NCI-H2107 (cell line): ENCODE measurements around the gene ANKRD44.
"Not testable (repeated sequence)": the region's sequence is repeated elsewhere in the genome, so short reads cannot be mapped to it uniquely, and the experiment has no call there.

Experiments
- DNase-seq: peaks from one replicate; lab custom pipeline; 2025; lab: John Stamatoyannopoulos, UW

Gene ANKRD44

DNA sequence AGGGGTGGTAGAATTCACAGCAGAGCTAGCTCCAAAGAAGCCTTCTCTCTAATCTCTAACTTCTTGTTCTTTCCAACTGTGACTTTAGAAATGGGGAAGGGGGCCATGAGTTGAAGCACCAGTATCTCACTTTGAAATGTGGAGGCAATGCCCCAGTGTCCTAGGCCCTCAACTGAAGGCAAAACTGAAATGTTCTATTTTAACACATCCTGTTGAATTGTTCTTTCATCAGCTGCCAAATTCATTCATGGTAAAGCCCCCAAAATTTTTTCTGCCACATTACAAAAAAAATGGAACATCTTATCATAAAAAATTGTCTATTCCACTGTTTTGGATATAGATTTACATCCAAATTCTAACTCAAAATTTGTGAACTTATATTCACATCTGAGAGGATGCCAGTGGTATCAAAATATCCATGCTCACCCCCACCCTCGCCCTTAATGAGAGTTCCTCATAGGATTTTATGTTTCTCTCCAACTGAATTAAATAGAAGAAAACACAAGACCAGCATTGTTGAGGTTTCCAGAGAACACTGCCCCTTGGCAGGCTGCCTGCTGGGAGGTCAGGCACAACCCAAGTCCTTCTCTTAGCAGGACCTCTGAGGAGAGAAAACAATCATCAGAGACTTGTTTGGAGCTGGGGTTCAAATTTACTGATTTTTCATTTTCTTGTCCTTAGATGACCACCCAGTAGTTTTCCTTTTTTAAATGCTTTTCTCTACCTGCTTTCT lies 236.7 kb downstream of the ANKRD44 start:
- DNase-seq: no peak

DNA sequence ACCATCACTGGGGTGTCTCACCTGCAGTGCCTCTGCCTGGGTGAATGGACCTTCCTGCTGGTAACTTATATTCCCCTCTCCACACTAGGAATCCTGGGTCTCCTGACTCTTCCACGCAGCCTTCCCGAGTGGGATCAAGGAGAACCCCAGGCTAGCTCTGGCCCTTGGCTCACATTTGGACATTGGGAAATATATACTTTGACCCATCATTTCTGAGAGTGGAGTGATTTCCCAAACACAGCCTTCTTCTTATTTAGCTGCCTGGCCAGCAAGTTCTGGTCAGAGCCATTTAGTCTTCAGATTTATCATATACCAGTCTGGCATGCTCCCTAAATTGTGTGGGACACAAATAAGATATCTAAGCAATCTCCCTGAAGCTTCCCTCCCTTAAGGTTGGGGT lies 237.3 kb downstream of the ANKRD44 start:
- no peak for DNase-seq

DNA sequence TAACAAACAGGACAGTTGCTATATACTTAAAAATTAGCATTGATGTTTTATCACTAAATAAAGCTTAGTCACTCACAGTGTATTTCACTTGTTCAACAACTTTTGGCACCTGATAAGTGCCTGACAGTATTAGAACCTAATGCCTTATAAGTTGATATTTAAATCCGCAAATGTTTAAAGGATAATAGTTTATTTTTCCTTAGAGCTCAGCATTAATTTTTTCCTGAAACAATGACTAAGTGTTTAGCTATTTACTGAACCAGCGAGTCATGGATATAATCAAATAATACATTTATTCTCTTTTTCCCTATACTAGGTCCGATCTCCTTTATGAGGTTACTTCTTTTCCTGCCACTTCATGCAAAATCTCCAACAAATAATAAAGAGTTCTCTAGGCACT lies 238.0 kb downstream of the ANKRD44 start:
- DNase-seq: no peak

DNA sequence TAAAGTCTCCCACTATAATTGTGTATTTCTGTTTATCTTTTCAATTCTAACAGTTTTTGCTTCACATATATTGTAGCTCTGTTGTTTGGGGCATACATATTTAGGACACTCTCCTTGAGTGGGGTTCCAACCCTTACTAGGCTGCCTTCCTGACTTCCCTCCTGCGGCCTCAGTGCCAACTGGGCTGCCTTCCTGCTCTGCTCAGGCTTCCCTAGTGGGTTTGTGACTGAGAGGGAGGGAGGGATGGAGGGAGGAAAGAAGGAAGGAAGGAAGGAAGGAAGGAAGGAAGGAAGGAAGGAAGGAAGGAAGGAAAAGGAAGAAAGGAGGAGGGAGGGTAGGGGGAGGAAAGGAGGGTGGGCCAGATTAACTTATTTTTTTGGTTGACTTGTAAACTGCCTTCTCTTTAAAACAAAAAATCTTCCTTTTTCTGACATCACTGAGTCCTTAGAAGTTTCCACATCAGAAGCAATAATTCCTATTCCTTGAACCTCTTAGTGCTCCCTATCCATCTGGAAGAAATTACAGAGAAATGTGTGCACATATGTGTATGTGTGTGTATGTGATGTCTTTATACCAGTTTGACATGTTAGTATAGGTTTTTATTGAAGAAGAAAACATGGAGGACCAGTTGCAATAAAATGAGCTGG lies 238.7 kb downstream of the ANKRD44 start:
- DNase-seq: no peak

DNA sequence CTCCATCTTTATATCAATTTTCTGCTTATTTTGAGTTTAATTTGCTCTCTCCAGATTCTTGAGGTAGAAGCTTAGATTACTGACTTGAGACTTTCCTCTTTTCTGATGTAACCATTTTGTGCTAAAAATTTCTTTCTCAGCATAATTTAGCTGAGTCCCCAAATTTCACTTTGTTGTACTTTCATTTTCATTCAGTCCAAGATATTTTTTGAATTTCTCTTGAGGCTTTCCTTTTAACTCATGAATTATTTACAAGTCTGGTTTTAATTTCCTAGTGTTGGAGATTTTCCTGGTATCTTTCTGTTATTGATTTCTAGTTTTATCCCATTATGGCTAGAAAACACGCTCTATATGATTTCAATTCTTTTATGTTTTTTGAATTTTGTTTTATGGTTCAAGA lies 239.4 kb downstream of the ANKRD44 start:
- no peak for DNase-seq

DNA sequence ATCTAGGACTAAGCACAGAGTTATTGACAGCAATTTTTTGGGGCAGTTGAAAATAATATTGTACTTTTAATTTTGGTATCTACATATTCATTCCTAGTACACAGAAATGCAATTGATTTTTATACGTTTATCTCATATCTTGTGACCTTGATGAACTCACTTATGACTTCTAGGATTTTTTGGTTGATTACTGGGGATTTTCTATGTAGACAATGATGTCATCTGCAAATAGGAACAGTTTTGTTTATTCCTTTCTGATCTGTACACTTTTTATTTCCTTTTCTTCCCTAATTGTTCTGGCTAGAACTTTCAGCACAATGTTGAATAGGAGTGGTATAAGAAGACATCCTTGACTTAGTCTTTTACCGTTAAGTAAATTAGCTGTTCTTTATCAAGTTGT lies 240.6 kb downstream of the ANKRD44 start:
- DNase-seq: no peak

DNA sequence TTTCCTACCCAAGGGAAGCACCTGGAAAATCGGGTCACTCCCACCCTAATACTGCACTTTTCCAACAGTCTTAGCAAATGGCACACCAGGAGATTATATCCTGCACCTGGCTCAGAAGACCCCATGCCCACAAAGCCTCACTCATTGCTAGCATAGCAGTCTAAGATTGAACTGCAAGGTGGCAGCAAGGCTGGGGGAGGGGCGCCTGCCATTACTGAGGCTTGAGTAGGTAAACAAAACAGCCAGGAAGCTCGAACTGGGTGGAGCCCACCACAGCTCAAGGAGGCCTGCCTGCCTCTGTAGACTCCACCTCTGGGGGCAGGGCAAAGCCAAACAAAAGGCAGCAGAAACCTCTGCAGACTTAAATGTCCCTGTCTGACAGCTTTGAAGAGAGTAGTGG lies 248.0 kb downstream of the ANKRD44 start:
- DNase-seq: not testable (repeated sequence)

DNA sequence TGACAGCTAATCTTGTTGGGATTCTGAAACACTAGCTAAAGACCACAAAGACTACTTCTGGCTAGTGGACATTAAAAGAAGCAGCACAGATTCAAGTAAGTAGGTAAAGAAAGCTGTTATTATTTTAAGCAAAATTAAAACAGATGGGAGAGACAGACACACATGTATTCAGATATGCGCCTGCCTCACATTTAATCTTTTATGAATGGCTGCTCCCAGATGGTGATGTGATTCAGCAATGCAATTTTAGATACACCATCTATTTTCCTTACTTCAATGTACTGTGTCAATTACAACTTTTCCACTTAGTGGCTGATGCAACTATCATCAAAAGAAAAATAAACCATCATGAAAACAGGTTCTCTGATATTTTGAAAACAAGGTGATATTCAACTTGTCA lies 251.1 kb downstream of the ANKRD44 start:
- DNase-seq: no peak

DNA sequence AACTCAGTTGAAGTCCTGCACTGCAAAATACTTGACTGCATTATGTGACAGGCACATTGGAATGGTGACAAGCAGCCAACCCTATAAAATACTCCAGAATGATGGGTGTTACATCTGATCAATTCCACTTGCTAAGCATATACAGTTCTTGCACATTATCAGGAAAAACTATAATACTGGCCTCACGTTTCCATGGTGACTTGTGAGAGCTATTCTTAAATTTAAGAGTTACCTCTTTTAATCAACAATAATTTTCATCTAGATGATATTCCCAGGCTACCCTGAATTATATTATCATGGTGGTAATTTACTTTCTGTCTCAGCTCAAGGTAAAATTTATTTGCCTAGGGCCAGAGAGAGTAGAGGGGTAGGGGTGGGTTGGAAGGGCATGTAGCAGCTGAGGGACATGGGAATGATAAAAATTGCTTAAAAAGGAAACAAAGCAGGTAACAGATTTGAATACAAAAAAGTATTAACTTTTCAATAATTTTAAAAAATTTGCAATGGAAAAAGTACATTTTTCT lies 251.7 kb downstream of the ANKRD44 start:
- DNase-seq: no peak

DNA sequence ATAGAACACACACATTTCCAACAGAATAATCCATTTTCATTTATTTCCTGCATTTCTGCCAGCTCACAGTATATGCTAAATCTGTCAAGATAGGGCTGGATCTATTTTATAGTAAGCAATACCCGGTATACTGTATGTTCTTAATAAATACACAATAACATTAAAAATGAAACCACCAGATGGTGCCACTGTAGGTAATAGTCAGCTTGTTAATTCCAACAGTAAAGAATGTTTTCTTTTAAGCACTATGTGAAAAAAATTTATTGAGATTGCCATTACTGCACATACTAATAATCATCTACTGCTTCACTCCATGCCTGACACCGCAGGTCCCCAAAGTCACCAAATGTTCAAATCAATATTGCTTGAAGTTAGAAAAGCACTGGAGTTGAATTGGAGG lies 252.6 kb downstream of the ANKRD44 start:
- no peak for DNase-seq

DNA sequence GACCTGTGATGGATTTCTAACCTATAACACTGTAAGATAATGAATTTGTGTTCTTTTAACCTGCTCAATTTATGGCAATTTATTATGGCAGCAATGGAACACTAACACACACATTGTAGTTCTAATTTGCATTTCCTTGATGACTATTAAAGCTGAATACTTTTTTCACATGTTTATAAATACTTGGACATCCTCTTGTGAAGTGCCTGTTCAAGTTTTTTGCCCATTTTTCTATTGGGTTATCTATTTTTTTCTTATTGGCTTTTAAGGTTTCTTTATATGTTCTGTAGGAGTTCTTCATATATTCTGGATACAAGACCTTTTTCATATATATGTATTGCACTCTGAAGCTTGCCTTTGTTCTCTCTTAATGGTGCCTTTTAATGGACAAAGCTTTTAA lies 255.5 kb downstream of the ANKRD44 start:
- DNase-seq: no peak

DNA sequence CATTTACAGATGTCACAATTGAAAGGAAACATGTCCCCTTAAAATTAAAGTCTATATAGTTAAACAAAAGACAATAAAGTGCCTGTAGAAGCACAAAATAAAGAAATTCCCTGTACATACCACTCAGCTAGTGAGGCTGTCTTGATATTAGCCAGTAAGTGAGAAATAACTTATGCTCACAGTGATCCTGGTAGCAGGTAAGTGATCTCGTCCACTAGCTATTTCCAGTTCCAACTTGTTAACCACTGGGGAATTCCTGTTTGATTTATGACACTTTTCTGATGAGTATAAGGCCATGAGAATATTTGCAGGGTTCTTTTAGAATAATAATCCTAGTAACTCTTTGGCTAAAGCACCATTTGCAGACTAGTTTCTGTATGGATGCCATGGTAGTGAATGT lies 256.1 kb downstream of the ANKRD44 start:
- DNase-seq: no peak

DNA sequence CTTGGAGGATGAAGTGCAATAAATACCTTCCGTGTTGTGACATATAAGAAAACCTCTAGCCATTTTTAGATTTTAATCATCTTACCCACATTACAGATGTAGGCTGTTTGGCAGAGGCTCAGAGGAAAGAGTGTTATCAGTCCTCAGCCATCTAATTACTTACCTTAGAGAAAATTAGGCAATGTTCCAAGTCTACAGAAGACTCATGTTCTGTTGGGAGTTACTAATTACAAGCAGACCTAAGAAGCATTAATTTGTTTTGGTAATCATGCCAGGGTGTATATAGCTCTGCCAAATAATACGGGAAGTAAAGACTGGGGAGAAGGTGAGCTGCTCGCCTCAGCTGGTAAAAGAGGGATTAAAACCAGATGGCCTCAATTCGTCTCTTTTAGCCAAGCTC lies 258.2 kb downstream of the ANKRD44 start:
- no peak for DNase-seq

DNA sequence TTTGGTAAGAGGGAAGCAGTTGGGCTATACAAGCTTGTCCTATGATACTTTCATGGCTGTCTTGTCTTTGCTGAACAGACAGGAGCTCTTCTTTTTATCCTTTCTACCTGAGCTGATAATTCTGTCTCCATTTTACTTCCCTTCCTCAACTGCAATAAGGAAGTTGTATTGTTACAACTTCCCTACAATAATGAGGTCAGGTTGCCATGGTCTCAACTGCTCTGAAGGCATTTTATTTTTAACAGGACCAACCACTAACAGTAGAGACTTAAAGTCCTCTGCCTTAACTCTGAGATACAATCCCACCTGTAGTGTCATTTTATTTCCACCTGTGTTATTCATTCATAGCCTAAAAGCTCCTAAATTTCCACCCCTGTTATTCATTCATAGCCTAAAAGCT lies 265.5 kb downstream of the ANKRD44 start:
- DNase-seq: no peak

DNA sequence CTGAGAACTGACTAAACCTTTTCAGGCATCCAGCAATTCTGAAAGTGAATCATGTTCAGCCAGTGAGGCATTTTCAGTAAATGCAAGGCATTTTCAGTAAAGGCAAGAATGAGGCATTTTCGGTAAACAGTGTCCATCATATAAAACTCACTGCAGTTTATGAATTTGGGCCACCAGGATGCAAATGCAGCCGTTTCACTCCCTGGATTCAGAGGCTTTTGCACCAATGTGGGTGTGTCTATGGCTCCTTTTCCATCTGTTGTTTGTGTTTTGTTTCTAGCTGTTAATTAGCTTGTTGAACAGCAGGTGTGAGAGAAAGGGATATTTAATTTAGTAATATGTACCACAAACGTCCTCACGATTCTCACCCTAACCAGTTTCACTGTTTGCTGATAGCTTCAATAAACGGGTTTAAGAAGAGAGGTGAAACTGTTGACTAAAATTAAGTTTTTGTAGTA lies 267.8 kb downstream of the ANKRD44 start:
- DNase-seq: no peak

DNA sequence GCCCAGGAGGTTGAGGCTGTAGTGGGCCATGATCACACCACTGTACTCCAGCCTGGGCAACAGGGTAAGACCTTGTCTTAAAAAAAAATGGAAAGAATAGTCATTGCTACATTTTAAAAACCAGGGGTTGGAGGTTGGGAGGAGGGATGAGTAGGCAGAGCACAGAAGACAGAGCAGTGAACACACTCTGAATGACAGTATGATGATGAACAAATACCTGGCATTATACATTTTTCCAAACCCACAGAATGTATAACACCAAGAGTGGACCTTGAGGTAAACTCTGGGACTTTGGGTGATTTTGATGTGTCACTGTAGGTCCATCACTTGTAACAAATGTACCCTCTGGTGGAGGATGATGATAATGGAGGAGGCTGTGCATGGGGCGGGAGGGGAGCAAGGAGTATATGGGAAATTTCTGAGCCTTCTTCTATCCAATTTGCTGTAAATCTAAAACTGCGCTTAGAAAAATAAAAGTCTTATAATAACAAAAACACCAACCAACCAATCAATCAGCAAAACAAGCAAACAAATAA lies 272.6 kb downstream of the ANKRD44 start:
- no peak for DNase-seq

DNA sequence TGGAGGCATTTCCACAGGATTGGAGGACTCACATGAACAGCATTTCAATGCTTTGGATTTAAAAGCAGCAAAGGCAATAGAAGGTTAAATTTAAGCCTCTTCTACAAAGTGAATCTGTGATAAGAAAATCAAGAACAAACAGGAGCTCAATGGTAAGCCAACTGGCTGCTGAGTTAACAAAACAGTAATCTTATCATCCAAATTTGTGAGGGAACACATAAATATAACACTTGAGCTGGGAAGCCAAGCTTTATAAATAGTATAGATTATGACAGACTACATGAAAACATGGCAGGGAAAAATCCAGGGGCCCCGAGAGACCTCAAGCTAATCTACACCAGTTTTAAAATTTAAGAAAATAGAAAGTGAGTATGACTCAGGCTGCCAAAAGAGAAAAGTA lies 275.6 kb downstream of the ANKRD44 start:
- no peak for DNase-seq

DNA sequence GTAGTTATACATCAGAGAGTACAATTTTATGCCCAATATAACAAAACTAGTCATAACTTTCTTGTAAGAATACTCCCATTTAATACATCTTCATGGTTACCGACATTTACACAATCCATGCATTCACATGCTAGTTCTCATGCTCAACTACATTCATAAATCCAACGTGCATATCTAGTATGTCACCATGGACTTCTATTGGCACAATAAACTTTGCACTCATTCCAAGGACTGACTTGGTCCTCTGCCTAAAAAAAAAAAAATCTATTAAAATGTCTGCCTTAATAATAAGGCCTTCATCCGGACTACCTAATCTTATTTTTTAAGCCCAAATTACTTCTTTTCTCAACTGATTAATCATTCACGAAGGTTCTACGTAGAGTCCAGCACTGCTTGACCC lies 276.3 kb downstream of the ANKRD44 start:
- no peak for DNase-seq

DNA sequence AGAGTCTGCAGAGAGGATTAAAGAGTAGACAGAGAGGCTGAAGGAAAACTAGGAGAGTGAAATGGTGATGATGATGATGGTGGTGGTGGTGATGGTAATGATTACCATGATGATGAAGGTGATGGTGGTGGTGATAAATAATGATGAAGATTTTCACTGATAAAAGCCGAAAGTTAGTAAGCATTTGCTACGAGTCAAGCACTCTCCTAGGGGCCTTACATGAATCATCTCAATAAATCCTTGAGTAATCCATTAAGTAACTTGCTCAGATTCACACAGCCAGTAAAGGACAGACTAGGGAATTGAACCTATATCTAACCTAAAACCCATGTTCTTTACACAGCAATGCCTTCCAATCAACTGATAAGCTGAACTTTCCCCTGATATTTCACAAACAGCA lies 277.4 kb downstream of the ANKRD44 start:
- no peak for DNase-seq

DNA sequence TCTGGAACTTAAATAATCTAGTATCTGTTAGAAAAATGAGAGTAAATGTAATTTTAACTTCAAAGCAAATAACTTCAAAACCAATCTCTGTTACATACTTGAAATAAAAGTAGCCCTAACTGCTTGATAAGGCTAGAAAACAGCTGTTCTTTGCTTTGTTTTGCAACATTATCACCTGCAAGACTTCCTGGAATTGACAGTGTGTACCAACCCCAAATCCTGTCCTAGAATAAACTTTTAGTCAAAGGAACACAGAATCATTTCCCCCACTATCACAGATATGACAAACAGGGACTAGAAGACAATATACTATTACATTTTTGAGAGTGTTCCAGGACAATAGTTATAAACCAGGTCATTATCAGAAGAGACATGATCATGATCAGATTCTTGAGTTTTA lies 278.8 kb downstream of the ANKRD44 start:
- DNase-seq: no peak

DNA sequence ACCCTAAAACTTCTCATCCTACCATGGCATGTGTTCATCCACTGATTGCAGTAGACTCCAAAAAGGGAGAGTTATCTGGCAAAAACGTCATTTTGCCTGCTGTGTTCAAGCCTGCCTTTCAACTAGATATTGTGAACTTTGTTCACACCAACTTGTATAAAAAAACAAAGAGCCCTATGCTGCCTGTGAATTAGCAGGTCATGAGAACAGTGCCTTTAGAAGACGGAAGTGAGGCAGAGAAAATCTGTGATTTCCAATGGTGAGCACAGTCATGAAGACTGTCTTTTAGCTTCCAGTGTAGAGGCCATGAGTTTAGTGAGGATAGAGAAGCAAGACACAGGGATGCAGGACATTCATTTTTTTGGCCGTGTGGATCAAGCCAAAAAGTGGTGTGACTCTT lies 280.5 kb downstream of the ANKRD44 start:
- DNase-seq: no peak

DNA sequence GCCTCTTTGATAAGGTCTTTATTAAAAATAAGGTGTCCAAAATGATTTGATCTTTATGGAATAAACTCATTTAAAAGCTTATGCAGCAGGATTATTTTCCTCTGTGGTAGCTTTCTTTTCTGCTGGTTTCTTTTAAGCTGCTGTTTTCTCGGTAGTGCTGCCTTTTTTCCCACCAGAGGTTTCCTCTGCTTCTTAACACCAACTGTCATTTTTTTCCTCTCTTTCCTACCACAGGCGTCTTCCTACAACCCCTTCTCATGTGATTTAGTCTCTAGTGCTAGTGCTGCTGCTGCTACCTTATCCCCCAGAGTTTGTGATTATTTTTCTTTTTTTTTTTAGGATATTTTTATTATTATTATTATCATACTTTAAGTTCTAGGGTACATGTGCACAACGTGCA lies 281.9 kb downstream of the ANKRD44 start:
- no peak for DNase-seq

DNA sequence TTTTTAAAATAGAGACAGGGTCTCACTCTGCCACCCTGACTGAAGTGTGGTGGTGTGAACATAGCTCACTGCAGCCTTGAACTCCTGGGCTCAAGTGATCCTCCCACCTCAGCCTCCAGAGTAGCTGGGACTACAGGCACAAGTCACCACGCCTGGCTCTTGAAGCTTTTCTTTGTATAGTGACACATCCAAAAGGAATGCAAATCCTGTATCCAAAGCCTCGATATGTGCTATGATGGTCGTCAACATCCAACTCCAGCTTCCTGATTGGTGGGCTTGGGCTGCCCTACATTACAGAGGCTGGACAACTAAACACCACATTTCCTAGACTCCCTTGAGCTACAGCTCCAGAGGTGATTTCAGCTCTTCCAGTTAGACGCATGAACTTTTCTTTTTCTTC lies 282.4 kb downstream of the ANKRD44 start:
- no peak for DNase-seq
